Left ventricle myocardium inferior (tissue), 1 donor: ENCODE measurements around the gene EBP. TPM values are rescaled to one million over a fixed set of nuclear protein-coding genes. Genes with fewer than 3 reads are reported as not detected.

Experiments
- DNase-seq: peaks from one replicate; pipeline ENCODE4 v3.0.0-alpha.2; 2020
- H3K27ac ChIP-seq: fragments of 200-600 bp; replicated peaks from 2 replicates; pipeline ENCODE4 v1.8.0; 2021
- H3K27me3 ChIP-seq: fragments of 200-600 bp; 2 replicates; pipeline ENCODE4 v1.8.0; 2021; ENCODE audit warnings: low read depth
- H3K36me3 ChIP-seq: fragments of 200-600 bp; 2 replicates; pipeline ENCODE4 v1.8.0; 2021
- H3K4me1 ChIP-seq: fragments of 200-600 bp; 2 replicates; pipeline ENCODE4 v1.8.0; 2021
- H3K4me3 ChIP-seq: fragments of 200-600 bp; 2 replicates; pipeline ENCODE4 v1.8.0; 2021; ENCODE audit warnings: mild to moderate bottlenecking, moderate library complexity
- H3K9me3 ChIP-seq: fragments of 200-600 bp; replicated peaks from 2 replicates; pipeline ENCODE4 v1.8.0; 2021
- intact Hi-C: fragments of 100-400 bp; cut with micrococcal nuclease; formaldehyde crosslinking; loops from one replicate; pipeline ENCODE4 v1.11.0; 2022
- total RNA-seq: library from RNA; stranded (reverse); fragmentation: NEBNext Ultra II Directional; extraction: Animal tissue kit (Norgen Biotek cat#: 25700); gene quantifications from one replicate; pipeline ENCODE4 v1.2.1, GENCODE V29; 2021
- TF ChIP-seq, protein P1 (sequence below): fragments of 200-600 bp; IDR thresholded peaks from 2 replicates; pipeline ENCODE4 v1.8.0; 2021; ENCODE audit warnings: antibody characterized with exemption, mild to moderate bottlenecking, borderline replicate concordance
- donor health status: DM: no; HTN: yes; CAD: no; lungs with severe emphysema.

EBP gene
- total RNA-seq, 1 donor from 2014 or later: 48.9 TPM

DNA sequence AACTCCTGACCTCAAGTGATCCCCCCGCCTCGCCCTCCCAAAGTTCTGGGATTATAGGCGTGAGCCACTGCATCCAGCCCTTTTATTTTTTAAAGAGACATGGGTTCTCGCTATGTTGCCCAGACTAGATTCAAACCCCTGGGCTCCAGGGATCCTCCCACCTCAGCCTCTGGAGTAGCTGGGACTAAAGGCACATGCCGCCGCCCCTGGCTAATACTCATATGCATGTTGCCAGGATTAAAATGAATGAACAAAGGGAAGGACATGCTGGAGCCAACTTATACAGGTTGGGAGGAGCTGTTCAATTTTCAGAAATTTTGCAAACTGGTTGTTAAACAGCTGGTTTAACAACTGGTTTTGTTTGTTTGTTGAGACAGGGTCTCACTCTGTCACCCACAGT, 47.0 kb upstream of the EBP start:
- no peak overlapping the region for H3K4me3 ChIP-seq
- no peaks in the 10 kb centered on the region for H3K36me3 ChIP-seq
- intact Hi-C loops: no loop called here
- no peaks in the 10 kb centered on the region for H3K27me3 ChIP-seq
- no peak for DNase-seq
- TF ChIP-seq, protein P1, sequence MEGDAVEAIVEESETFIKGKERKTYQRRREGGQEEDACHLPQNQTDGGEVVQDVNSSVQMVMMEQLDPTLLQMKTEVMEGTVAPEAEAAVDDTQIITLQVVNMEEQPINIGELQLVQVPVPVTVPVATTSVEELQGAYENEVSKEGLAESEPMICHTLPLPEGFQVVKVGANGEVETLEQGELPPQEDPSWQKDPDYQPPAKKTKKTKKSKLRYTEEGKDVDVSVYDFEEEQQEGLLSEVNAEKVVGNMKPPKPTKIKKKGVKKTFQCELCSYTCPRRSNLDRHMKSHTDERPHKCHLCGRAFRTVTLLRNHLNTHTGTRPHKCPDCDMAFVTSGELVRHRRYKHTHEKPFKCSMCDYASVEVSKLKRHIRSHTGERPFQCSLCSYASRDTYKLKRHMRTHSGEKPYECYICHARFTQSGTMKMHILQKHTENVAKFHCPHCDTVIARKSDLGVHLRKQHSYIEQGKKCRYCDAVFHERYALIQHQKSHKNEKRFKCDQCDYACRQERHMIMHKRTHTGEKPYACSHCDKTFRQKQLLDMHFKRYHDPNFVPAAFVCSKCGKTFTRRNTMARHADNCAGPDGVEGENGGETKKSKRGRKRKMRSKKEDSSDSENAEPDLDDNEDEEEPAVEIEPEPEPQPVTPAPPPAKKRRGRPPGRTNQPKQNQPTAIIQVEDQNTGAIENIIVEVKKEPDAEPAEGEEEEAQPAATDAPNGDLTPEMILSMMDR: no peak
- no peak overlapping the region for H3K27ac ChIP-seq
- H3K4me1 ChIP-seq: peaks cover 21% of the 10 kb centered on the region
- no peaks in the 10 kb centered on the region for H3K9me3 ChIP-seq

DNA sequence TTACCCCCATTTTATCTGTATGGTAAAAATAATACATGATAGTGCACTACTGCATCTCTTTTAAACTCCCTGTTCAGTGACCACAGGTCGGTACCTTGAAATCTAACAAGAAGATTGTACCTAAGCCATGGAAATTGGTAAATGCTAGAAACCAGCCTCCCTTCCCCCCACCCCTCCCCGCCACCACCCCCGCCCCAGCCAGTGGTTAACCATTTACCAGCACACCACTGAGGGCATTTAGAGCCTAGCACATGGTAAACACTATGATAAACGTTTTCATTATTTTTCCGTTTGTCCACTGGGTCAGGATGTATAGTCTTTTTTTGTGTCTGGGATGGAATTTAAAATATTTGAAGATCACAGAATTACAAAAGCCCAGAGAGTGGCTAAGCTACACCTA, 46.3 kb upstream of the EBP start:
- Histone ChIP-seq H3K36me3 (no peaks in the 10 kb centered on the region), H3K4me3 (peak overlapping the region; percentile 81), H3K27ac (peak overlapping the region; percentile 84), H3K4me1 (peaks cover 21% of the 10 kb centered on the region), H3K9me3 (no peaks in the 10 kb centered on the region), H3K27me3 (no peaks in the 10 kb centered on the region)
- TF ChIP-seq, protein P1: no peak
- DNase-seq: no peak
- intact Hi-C loops: no loop called here

DNA sequence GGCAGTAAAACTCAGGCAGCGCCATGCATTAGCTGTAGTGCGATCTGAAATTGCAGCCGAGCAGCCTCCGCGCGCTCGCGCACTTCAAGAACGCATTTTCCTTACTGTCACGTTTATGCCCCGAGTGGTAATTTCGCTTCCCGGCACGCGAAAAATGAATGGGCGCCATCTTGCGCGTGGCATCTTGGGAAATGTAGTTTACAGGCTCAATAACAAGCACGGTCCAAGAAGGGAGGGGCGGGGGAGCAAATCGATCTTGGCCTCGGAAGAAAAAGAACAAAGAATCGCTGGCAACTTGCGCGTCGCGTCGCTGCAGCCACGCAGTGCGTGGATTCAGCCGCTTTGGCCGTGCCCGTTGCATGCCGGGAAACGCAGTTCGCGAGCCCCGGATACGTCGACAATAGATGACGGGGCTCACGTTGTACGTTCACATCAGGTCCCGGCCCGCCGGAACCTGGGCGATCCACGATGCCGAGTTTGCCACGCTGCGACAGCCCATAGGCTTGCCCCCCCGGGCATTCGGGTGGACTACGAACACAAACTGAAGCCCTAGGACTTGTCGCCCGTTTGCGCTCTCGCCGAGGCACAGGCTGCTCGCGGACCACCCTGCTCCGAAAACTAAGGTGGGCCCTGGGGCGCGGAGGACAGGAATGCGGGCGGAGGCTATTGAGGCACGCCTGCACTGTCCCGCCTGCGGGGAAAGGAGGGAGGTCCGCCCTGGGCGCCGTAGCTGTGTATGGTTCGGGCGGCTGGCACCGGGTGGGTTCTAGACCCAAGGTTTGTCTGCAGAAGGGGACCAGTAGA, 45.6 kb upstream of the EBP start, which contains the start of gene FTSJ1:
Gene FTSJ1 (plus strand): TSS at position 426 of the 804 bp plus-strand sequence. CDS start 1,849 bp downstream, outside the sequence.
- peak; percentile 87 for DNase-seq
- H3K4me1 ChIP-seq: peaks cover 21% of the 10 kb centered on the region
- H3K27ac ChIP-seq: peak within 1 kb of the TSS; percentile 84
- no peaks in the 10 kb centered on the region for H3K9me3 ChIP-seq
- no peaks in the 10 kb centered on the region for H3K36me3 ChIP-seq
- no peaks in the 10 kb centered on the region for H3K27me3 ChIP-seq
- intact Hi-C loops: no loop called here
- TF ChIP-seq, protein P1: no peak
- peak within 1 kb of the TSS; percentile 81 for H3K4me3 ChIP-seq

DNA sequence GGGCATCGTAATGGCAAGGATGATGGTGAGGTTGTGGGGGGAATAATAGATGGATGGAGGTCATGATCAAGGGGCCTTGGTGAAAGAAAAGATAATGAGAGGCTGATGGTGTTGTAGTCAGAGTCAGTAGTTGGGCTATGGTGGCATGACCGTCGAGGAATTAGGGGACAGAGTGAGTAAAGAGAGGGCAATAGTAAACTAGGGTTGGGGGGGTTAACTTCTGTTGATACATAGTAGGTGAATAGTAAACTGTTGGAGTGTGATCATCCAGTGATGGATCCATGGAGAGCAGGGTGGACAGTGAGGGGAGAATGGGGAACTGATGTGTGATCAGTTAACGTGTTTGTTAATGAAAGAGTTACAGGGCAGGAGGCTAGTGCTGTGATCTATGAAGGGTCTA, 44.7 kb upstream of the EBP start:
- H3K4me3 ChIP-seq: peak overlapping the region; percentile 81
- no peaks in the 10 kb centered on the region for H3K9me3 ChIP-seq
- H3K36me3 ChIP-seq: peaks cover 5% of the 10 kb centered on the region
- peaks cover 21% of the 10 kb centered on the region for H3K4me1 ChIP-seq
- DNase-seq: no peak
- H3K27ac ChIP-seq: no peak overlapping the region
- intact Hi-C loops: no loop called here
- TF ChIP-seq, protein P1: no peak
- no peaks in the 10 kb centered on the region for H3K27me3 ChIP-seq

DNA sequence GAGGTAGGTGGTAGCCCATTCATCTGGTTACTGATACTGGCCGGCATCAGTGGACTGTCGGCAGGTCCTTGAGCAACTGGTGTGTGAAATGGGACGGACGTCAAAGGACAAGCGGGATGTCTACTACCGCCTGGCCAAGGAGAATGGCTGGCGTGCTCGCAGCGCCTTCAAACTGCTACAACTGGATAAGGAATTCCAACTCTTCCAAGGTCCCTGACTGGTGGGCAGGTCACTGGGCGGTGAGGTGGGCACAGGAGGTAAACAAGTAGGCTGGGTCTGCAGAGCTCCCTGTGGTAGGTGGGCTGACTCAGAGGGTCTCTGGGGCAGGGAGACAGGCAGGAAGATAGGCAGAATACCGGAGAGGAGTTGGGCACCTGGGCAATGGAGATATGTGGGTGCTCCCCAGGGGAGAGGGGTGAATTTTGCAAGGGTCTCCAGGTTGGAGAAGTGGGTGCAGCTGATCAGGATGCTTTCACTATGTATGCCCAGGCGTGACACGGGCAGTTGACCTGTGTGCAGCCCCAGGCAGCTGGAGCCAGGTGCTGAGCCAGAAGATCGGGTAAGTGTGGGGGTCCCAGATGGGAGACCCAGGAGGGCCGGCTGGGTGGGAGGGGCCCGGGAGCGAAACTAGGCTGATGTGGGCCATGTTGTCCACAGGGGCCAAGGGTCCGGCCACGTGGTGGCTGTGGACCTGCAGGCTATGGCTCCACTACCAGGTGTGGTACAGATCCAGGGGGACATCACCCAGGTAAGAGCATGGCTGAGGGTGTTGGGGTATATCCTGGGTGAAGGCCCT, 43.5 kb upstream of the EBP start:
- Histone ChIP-seq H3K4me3 (no peak overlapping the region), H3K27ac (no peak overlapping the region), H3K27me3 (no peaks in the 10 kb centered on the region), H3K36me3 (peaks cover 16% of the 10 kb centered on the region), H3K9me3 (no peaks in the 10 kb centered on the region), H3K4me1 (peaks cover 21% of the 10 kb centered on the region)
- TF ChIP-seq, protein P1: no peak
- no peak for DNase-seq
- intact Hi-C loops: no loop called here
